Neural cell (in vitro differentiated cells): ENCODE data around the gene LONRF2. TPM values are rescaled to one million over a fixed set of nuclear protein-coding genes. Genes with fewer than 3 reads are reported as not detected.

ENCODE experiments used
- H2AFZ ChIP-seq: fragments of 200-600, 300-800 bp; sonication (generic), shearing (Covaris generic); 2 replicates; pipeline ENCODE4 v1.6.0; 2014; ENCODE audit warnings: low read depth, mild to moderate bottlenecking, antibody characterized with exemption, low read length, moderate library complexity
- H3F3A ChIP-seq: fragments of 200-600 bp; shearing (Covaris generic); 2 replicates; pipeline ENCODE4 v1.6.1; 2016; ENCODE audit warnings: mild to moderate bottlenecking, moderate library complexity, mixed read lengths, antibody characterized with exemption, low read length; ENCODE audit not compliant: insufficient read depth, poor library complexity, severe bottlenecking
- H3K27ac ChIP-seq: fragments of 200-600, 300-800 bp; sonication (generic), shearing (Covaris generic); 2 replicates; pipeline ENCODE4 v1.5.1; 2014; ENCODE audit warnings: mild to moderate bottlenecking, low read length, moderate library complexity
- H3K27me3 ChIP-seq: fragments of 300-800, 200-600 bp; sonication (generic), shearing (Covaris generic); 2 replicates; pipeline ENCODE4 v1.6.0; 2014; ENCODE audit warnings: mild to moderate bottlenecking, low read depth, low read length, moderate library complexity; ENCODE audit not compliant: insufficient read depth
- H3K36me3 ChIP-seq: fragments of 300-800, 200-600 bp; sonication (generic), shearing (Covaris generic); 2 replicates; pipeline ENCODE4 v1.5.1; 2014; ENCODE audit warnings: mild to moderate bottlenecking, antibody characterized with exemption, low read length, moderate library complexity; ENCODE audit not compliant: insufficient read depth
- H3K4me2 ChIP-seq: fragments of 300-800, 200-600 bp; sonication (generic), shearing (Covaris generic); 2 replicates; pipeline ENCODE4 v1.6.0; 2014; ENCODE audit warnings: mild to moderate bottlenecking, low read length
- H3K4me3 ChIP-seq: fragments of 300-800, 200-600 bp; sonication (generic), shearing (Covaris generic); 2 replicates; pipeline ENCODE4 v1.5.1; 2014; ENCODE audit warnings: mild to moderate bottlenecking, low read length, moderate library complexity
- H3K79me2 ChIP-seq: fragments of 200-600 bp; shearing (Covaris generic); replicated peaks from 2 replicates; pipeline ENCODE4 v1.6.0; 2014; ENCODE audit warnings: mild to moderate bottlenecking, low read length, moderate library complexity; ENCODE audit not compliant: insufficient read depth
- H3K9ac ChIP-seq: fragments of 300-800, 200-600 bp; sonication (generic), shearing (Covaris generic); 2 replicates; pipeline ENCODE4 v1.6.1; 2016; ENCODE audit warnings: mild to moderate bottlenecking, low read length, mixed read lengths
- H3K9me2 ChIP-seq: fragments of 200-600 bp; shearing (Covaris generic); 2 replicates; pipeline ENCODE4 v1.6.1; 2016; ENCODE audit warnings: mild to moderate bottlenecking, low read length, mixed read lengths; ENCODE audit not compliant: insufficient read depth
- H3K9me3 ChIP-seq: fragments of 200-600, 300-800 bp; sonication (generic), shearing (Covaris generic); 2 replicates; pipeline ENCODE4 v1.6.1; 2016; ENCODE audit warnings: mild to moderate bottlenecking, mixed run types, low read length, moderate library complexity, mixed read lengths
- H4K20me1 ChIP-seq: fragments of 200-600 bp; shearing (Covaris generic); 2 replicates; pipeline ENCODE4 v1.6.1; 2016; ENCODE audit warnings: mild to moderate bottlenecking, mixed run types; ENCODE audit not compliant: insufficient read depth
- CTCF ChIP-seq: fragments of 450-650 bp; IDR thresholded peaks from 2 replicates; pipeline ENCODE4 v1.5.1; 2014; ENCODE audit warnings: antibody characterized with exemption, mild to moderate bottlenecking, moderate library complexity; ENCODE audit not compliant: poor library complexity, severe bottlenecking
- EP300 ChIP-seq: fragments of 450-650 bp; conservative IDR thresholded peaks from 2 replicates; pipeline ENCODE4 v1.6.1; 2014; ENCODE audit warnings: antibody characterized with exemption, mild to moderate bottlenecking, moderate library complexity; ENCODE audit not compliant: poor library complexity, severe bottlenecking
- EZH2 ChIP-seq: fragments of 200-600, 300-800 bp; shearing (Covaris generic), sonication (generic); IDR thresholded peaks from 2 replicates; pipeline ENCODE4 v1.6.1; 2014; ENCODE audit warnings: antibody characterized with exemption, low read length, borderline replicate concordance, mild to moderate bottlenecking; ENCODE audit not compliant: insufficient read depth, poor library complexity, severe bottlenecking
- MXI1 ChIP-seq: fragments of 450-650 bp; conservative IDR thresholded peaks from 2 replicates; pipeline ENCODE4 v1.6.1; 2014; ENCODE audit warnings: antibody characterized with exemption, mild to moderate bottlenecking; ENCODE audit not compliant: poor library complexity, severe bottlenecking
- POLR2AphosphoS5 ChIP-seq: IDR thresholded peaks from 2 replicates; pipeline ENCODE4 v1.6.1; 2012
- RAD21 ChIP-seq: fragments of 450-650 bp; conservative IDR thresholded peaks from 2 replicates; pipeline ENCODE4 v1.6.1; 2014; ENCODE audit warnings: antibody characterized with exemption, mild to moderate bottlenecking, moderate library complexity
- REST ChIP-seq: IDR thresholded peaks from 2 replicates; pipeline ENCODE4 v1.6.1; 2012; ENCODE audit warnings: borderline replicate concordance
- SMC3 ChIP-seq: fragments of 450-650 bp; conservative IDR thresholded peaks from 2 replicates; pipeline ENCODE4 v1.6.1; 2014; ENCODE audit warnings: antibody characterized with exemption, mild to moderate bottlenecking, moderate library complexity; ENCODE audit not compliant: poor library complexity
- TAF1 ChIP-seq: IDR thresholded peaks from 2 replicates; pipeline ENCODE4 v1.6.1; 2012; ENCODE audit warnings: low read depth
- polyA plus RNA-seq: library from polyadenylated mRNA; depleted of rRNA; stranded (reverse); fragments of >200 nt; gene quantifications from 2 replicates; pipeline ENCODE4 v1.2.3, GENCODE V29; 2014

The LONRF2 gene
- polyA plus RNA-seq, 1 donor from 2014 or later: 20.7 TPM

- H3K27me3 ChIP-seq: no peaks in the 10 kb centered on the region
- H3F3A ChIP-seq: no peaks in the 10 kb centered on the region
- H3K9me3 ChIP-seq: no peaks in the 10 kb centered on the region
- no peak for TF ChIP-seq EP300
- TF ChIP-seq TAF1: no peak
- no peak for TF ChIP-seq REST
- no peak for TF ChIP-seq MXI1
- no peak overlapping the region for H2AFZ ChIP-seq
- no peak overlapping the region for H3K9ac ChIP-seq
- no peak overlapping the region for H3K4me3 ChIP-seq
- H3K4me2 ChIP-seq: no peak overlapping the region
- H3K36me3 ChIP-seq: peaks cover 39% of the 10 kb centered on the region
- H4K20me1 ChIP-seq: no peaks in the 10 kb centered on the region
- no peak overlapping the region for H3K27ac ChIP-seq
- no peaks in the 10 kb centered on the region for H3K9me2 ChIP-seq
- H3K79me2 ChIP-seq: no peaks in the 10 kb centered on the region
Observed at GRCh38 chr2:100289020-100289419, 33.3 kb downstream of the LONRF2 start.

DNA sequence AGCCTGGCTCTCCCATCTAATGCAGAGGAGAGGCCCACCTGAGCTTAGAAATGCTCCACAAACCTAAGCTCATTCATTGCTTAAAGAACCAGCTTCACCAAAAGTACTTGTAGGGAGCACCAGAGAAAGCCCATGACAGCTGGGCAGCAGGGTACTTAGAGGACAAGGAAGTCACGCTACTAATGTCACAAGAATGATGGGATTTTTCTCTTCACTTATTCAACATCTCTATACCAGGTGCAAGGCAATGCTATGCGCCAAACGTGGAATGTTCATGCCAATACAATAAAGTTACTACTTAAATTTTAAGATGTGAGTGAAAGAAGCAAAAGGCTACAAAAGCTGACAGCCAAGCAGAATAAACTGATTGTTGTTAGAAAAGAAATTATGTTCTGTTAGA lies 36.0 kb downstream of the LONRF2 start:
- Histone ChIP-seq H3K36me3 (peaks cover 31% of the 10 kb centered on the region), H3K27ac (no peak overlapping the region), H3K9me3 (no peaks in the 10 kb centered on the region), H3K79me2 (no peaks in the 10 kb centered on the region), H3K27me3 (no peaks in the 10 kb centered on the region), H3F3A (no peaks in the 10 kb centered on the region), H3K9me2 (no peaks in the 10 kb centered on the region), H4K20me1 (no peaks in the 10 kb centered on the region), H3K4me2 (no peak overlapping the region), H3K9ac (no peak overlapping the region), H3K4me3 (no peak overlapping the region), H2AFZ (no peak overlapping the region)
- TF ChIP-seq CTCF: no peak
- TF ChIP-seq RAD21: no peak
- TF ChIP-seq MXI1: no peak
- no peak for TF ChIP-seq EP300
- no peak for TF ChIP-seq POLR2AphosphoS5
- no peak for TF ChIP-seq EZH2
- TF ChIP-seq TAF1: no peak
- TF ChIP-seq SMC3: no peak
- TF ChIP-seq REST: no peak
